Activated naive CD8-positive, alpha-beta T cell treated with anti-CD3 and anti-CD28 coated beads, Interleukin-2, amount 50 U/mL, for 16 hours (primary cell): ENCODE measurements around the gene PCDH1.
"Not testable (repeated sequence)": the region's sequence is repeated elsewhere in the genome, so short reads cannot be mapped to it uniquely, and the experiment has no call there.

Experiments used
- DNase-seq: peaks from one replicate; pipeline ENCODE4 v3.0.0-alpha.2; 2020; ENCODE audit warnings: low read depth, low spot score

Gene PCDH1

DNA sequence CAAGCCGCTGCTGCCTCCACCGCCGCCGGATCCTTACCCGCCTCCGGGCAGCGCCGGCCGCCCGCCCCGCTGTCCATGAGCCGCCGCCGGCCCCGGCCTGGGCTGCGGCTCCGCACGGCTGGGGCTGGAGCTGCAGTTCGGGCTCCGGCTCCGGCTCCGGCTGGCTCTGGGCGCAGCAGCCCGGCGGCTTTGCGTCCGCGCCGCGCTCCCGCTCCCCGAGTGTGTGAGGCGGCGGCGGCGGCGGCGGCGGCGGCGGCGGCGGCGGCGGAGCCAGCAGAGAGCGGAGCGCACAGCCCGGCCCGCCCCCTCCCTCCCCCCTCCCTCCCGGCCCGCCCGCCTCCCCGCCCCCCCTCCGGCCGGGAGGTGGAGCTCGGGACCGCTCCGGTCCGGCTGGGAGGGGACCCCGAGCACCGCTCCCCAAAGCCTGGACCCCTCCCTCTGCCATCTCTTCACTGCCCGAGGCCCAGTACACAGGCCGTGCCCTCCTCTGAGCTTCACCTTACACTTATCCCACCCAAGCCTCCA lies at the start of gene PCDH1:
Gene PCDH1, minus strand, starts transcription at position 225 of the 525 bp plus-strand sequence. Its CDS starts 148 bp downstream, at position 77.
- no peak for DNase-seq

DNA sequence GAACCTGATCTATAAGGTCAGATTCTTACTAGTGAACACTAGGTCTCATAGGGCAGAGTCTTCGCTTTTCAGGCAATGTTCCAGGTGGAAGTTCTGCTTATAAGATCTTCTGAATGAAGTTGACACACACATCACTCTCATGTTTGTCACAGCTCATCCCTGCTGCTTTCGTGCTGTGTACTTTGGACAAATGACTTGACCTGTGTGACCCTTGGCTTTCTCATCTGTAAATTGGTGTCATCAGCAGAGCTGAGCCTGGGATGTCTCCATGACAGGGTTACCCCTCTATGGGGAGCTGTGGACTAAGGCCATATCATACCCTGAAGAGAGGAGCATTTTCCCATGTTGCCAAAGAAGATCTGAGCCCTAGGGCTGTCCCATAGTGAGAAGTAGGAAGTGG lies 48.2 kb upstream of the PCDH1 start:
- DNase-seq: no peak

DNA sequence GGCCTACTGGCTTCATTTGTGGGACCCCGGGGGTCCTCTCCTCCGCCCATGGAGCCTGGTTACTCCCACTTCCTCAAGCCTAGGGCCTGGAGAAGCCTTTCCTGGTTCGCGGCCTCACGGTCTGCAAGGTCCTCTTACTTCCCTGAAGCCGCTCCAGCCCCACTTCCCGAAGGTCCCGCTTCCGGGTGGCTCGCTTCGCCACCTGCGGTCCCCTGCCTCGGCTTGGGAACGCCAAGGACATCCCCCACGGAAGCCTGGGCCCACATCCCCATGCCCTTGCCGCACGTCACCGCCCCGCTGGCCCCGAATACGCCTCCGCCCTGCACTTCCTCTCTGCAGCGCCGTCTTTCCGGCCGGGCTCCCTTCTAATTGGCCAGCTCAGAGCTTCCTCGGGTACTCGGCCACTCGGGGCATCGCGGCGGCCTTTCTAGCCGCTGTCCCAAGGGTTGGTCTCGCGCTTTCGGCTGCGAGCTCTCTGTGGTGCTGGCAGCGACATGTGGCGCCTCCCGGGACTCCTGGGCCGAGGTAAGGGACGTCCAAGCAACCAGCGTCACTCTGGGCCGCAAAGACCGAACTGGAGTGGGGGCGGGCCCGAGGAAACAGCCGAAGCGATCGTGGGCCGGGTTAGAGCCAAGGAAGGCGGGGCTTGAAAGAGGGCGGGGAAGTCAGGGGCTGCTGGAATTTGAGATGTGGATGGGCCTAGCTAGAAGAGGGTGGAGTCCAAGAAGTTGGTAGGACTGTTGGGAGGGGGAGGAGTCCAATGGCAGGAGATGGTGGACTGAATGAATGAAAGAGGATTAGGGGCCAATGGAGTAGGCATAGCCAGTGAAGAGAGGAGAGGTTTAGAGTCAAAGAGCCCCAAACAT lies 45.5 kb upstream of the PCDH1 start, which contains the start of gene DELE1:
Gene DELE1, plus strand, starts transcription at position 424 of the 866 bp plus-strand sequence. Its CDS starts 71 bp downstream, at position 495.
- peak; percentile 83 for DNase-seq

DNA sequence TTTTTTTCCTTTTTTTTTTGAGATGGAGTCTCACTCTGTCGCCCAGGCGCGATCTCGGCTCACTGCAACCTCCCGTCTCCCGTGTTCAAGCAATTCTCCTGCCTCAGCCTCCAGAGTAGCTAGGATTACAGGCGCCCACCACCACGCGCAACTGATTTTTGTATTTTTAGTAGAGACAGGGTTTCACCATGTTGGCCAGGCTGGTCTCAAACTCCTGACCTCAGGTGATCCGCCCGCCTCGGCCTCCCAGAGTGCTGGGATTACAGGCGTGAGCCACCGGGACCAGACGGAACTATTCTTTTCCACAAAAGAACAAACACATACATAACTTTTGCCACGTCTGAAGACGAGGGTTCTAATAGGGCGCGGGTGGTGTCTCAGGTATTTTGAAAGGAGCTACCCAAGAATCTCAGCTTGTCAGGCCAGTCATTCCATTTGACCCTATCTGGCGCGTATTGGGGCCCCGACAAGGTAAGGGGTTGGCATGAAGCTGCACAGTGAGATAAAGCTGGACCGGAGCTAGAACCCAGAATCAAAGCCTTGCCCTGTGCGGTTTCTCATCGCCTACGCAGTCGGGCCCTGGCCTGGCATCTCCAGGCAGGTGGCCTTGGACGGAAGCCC lies 44.7 kb upstream of the PCDH1 start:
- not testable (repeated sequence) for DNase-seq

DNA sequence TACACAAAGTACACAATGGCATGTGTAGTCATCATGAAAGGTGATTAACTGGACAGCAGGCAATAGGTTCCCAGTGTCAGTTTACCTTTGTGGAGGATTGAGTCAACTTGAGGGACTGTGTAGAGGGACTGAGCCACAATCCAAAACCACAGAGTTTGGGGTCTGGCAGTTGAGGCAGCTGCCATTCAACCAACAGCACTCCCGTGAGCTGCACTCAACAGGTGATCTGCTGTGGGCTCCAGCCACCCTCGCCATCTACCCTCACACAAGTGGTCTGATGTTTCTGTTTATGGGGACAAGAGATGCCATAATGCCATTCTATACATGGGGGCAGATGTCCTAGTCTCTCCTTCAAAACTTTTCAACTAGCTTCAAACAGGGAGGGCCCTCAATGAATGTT lies 42.6 kb upstream of the PCDH1 start:
- DNase-seq: no peak

DNA sequence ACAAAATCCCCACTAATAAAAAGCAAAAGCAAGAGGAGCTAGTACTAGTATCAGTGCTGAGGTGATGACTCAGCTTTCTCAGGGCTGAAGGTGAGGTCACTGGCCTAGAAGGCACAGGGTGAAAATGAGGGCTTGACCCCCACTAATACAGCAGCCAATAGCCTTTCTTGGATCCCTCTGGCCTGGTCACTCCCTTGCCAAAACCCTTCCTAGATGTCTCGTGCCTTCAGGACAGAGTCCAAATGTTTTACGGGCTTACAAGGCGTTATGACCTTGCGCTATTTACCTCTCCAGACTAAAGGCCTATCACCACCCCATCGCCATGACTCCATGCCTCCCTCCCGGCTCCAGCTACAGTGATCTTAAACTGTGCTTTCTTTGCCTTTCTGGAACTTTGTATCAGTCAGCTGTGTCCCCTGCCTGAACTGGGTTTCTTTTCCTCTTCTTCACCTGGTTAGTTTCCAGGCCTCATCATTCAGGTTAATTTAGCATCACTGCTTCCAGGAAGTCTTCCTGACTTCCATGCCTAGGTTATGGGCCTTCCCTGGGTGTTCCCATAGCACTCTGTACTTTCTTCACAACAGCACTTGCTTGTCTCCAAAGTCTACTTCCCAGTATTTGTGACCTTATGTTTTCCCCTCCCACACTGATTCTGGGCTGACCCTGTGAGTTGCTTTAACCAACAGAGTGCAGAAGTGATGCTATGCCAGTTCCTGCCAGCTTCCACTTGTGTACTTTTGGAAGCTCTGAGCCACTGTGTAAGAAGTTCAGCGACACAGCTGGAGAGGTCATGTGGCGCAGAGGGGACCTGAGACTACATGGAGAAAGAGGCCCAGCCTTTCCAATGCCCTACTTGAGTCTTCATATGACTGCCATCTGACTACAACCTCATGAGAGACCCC lies 41.3 kb upstream of the PCDH1 start:
- no peak for DNase-seq

DNA sequence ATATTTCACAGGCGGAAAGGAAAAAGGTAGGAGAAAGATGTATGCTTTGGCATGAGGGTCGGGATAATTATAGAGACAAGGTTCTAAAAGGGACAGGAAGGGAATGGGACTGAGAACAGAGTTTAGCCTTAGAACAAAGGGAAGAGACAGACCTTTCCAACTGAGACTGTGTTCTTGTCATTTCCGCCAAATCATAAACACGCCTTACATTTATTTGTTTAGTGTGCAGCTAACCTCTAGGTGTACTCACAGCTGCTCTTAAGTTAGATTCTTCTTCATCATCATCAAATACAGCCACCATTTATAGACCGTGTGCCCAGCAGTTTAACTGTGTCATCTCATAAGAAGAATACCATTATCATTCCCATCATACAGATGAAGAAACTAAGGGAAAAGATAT lies 39.5 kb upstream of the PCDH1 start:
- no peak for DNase-seq

DNA sequence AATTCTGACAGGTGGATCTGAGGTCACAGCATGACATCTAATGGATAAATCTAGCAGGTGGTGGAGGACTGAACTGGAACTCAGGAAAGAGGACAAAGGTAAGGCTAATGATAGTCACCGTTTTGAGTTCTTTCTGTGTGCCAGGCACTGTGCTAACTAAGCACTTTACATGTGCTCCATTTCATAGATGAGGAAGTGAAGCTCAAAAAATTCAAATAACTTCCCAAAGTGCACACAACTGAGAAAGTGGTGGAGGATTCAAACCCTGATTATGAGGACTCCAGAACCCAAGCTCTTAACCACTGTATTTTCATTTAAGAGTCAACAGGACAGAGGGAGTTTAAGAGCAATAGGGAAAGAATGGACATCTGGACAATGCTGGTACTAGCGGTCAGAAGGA lies 38.3 kb upstream of the PCDH1 start:
- DNase-seq: no peak

DNA sequence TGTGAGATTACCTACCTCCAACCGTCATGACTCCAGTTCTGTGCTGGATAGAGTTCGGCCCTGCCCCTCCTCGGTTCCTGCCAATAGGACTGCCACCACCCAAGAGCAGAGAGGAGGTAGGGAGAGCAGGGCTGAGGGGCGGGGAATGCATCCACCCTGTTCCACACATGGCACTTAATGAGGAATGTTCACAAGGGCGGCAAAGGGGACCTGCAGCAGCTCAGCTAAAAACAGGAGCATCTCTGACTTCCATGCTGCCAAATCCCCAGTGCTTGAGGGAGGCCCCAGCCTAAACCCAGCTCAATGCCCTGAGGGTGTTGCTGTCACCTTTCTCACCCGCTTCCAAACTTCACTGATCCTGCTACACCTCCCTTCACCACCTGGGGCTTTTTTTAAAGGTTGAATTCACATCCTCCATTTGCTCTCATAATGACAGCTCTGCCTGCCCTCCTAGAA lies 37.7 kb upstream of the PCDH1 start:
- DNase-seq: no peak

DNA sequence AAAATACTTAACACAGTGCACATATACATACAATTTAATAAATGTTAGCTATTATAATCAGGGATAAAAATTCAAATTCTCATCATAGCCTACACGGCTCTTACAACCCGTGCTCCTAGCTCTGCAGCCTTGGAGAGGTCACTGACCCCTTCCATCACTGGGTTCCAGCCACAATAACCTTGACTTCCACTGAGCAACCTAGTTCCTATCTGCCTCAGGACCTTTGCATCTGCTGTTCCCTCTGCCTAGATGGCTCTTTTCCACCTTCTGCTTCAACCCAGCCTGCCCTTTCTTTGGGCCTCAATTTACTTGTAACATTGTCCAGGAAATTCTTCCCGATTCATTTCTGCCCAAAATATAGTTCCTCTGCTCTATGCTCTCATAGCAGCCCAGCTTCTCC lies 36.6 kb upstream of the PCDH1 start:
- DNase-seq: no peak

DNA sequence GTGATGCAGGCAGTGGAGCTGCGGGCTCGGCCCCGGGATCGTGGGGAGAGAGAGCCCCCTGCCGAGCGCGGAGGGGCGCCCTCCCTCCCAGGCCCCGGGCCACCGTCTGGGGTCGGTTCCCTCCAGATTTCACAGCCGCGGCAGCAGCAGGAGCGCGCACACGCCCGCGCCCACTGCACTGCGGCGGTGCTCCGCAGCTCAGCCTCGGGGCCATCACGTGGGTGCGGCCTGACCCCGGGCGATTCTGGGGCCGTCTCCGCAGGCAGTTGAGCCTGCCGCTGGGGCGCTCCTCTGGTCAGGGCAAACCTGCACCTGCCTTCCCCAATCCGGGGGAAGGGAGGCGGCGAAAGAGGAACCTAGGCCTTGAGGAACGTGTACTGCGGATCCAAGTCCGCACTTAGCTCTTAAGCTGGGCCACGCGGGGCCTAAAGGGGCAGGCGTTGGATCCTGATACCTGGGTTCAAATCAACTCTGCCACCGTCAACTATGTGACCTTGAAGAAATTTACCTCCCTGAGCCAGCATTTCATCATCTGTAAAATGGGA lies 36.1 kb upstream of the PCDH1 start:
- no peak for DNase-seq

DNA sequence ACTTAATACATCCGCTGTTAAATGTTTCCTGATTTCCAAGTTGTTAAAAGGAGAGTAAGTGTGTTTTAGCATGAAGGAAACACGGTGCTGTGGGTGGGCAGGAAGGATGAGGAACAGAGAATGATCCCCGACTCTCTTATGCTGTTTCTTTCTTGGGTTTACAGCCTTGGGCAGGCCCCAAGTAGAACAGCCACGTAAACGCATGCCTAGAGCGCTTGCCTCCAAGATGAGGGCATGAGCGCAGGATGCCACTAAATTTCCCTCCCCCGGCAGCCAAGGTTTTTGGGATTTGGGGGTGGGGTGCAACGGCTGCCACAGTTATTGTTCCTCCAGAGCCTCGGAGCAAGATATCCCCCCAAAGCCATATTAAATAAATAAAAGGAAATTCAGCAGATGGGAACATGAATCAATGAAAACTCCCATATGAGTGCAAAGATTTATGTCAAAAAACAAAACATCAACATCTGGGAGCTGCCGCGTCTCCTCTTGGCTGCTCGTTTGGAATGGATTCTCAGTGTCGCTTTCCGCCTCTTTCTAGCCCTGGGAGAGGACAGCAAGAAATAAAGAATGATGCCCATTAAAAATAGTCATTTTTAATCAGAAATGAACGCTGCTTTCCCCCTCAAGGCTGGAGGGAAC lies 35.5 kb upstream of the PCDH1 start:
- no peak for DNase-seq

DNA sequence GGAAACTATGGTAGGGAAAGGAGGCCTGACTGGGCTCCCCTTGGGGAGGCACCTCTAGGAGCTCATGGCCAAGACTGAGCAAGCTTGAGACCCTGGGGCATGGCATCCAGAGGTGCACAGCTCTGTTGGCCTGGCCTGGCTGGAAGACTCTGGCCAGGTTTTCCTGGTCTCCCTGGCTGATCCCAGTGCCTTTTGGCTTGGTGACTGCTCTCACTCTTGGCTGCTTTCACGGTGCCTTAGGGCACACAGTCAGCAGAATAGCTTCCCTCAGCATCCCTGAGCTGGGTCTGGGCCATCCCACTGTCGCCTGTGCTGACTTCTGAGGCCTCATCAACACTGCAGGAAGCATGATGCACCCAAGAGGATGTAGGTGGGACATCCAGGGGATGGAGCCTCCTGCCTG lies 32.1 kb upstream of the PCDH1 start:
- DNase-seq: no peak

DNA sequence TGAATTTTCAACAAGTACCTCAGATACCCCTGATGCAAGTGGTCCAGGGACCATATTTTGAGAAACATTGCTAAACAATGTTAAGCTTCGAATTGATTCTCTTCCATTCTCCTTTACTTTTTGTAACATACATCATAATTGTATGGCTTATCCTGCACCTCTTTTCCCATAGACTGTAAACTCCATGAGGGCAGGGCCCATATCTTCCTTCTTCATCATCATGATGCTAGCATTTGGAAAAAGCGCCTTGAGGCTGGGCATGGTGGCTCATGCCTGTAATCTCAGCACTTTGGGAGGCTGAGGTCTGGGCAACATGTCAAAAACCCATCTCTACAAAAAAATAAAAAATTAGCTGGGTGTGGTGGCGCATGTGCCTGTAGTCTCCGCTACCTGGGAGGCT lies 31.0 kb upstream of the PCDH1 start:
- DNase-seq: no peak

DNA sequence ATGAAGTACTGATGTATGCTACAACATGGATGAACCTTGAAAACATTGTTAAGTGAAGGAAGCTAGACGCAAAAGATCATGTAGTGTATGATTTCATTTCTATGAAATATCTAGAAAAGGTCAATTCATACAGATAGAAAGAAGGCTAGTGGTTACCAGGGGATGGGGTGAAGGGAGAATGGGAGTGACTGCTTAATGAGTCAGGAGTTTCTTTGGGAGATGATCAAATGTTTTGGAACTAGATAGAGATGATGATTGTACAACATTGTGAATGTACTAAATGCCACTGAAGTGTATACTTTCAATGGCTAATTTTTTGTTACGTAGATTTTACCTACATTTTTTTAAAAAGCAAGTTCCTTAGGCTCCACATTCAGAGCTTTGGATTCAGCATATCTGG lies 30.6 kb upstream of the PCDH1 start:
- DNase-seq: no peak

DNA sequence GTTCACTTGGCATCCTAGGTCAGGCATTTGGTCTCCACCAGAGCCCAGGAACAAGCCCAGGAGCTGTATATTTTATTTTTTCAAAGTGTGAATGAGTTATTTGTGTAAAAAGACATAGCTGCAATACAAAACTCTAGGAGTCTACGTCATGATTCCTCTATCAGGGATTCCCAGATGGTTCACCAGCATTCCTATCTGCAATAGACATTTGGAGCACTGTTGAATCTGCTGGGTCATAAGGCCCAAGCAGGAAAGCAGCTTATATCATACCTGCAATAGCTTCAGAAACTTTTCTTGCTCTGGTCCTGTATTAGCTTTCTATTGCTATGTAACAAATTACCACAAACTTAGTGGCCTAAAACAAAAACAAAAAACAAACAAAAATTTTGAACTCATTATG lies 28.8 kb upstream of the PCDH1 start:
- no peak for DNase-seq

DNA sequence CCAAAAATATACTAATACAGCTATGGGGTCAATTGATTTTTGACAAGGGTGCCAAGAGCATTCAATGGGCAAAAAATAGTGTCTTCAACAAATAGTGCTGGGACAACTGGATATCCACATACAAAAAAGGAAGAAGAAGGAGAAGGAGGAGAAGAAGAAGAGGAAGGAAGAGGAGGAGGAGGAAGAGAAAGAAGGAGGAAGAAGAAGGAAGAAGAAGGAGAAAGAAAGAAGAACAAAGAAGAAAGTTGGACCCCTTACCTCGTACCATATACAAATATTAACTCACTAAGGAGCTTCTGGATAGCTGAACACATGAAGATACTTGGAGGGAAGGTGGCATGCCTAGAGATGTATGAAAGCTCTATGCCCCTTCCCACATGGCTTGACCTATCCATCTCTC lies 28.3 kb upstream of the PCDH1 start:
- DNase-seq: no peak

DNA sequence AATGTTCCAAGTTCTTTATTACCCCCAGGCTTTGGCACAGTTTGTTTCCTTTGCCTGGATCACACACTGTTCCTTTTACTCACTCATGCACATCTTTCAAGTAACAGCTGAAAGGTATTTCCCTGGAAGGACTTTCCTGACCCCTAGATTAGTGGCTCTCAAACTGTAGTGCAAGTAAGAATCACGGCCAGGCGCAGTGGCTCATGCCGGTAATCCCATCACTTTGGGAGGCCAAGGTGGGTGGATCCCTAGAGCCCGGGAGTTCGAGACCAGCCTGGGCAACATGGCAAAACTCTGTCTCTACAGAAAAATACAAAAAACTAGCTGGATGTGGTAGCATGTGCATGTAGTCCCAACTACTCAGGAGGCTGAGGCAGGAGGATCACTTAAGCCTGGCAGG lies 26.3 kb upstream of the PCDH1 start:
- no peak for DNase-seq

DNA sequence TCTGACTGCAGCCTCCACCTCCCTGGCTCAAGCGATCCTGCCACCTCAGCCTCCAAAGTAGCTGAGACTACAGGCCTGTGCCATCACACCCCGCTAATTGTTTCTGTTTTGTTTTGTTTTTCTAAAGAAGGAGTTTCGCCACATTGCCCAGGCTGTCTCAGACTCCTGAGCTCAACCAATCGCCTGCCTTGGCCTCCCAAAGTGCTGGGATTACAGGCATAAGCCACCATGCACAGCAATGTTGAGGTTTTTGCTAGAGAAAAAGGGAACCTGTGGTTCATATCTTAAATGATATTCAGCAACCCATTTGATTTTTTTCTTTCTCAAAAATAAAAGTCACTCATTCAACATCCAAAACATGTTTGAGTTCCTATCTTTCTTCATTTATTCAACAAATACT lies 25.1 kb upstream of the PCDH1 start:
- DNase-seq: no peak

DNA sequence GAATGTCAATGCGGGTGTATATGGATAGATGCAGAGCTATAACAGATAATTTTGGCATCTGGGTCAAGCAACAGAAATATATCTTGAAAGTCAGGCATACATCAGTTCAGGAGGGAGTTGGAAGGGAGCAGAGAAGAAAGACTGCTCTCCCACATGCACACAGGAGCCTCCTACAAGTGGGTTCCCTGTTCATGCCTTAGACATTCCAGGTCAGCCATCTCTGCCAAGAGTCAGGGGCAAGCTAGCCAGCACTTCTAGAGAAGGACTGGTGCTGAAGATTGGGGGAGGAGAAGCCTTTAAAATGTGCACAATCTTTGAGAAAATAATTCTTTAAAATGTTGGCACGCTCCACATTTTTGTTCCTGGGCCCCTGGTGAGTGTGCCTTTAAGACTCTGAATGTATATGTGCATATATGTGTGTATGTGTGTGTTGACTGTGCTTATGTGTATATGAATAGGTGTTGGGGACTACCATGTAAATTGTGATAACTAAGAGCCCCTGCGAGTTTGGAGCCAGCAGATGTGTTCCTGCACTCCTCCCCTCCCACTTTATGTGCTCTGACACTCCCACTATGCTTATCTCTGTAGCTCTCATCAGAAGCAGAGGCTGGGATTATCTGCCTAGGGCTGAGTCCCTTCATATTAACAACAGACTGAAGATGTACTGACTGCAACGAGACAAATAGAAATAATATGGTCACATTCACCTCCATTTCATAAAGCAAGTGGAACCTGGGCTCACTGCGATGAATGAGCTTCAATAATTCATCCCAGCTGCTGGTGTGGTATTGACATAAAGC lies 24.0 kb upstream of the PCDH1 start:
- DNase-seq: no peak
